OCI-M1 (cell line): ENCODE measurements around the gene SELENOO.

Experiments used
- DNase-seq: peaks from one replicate; lab custom pipeline; 2025; lab: John Stamatoyannopoulos, UW

The SELENOO gene

GRCh38 chr22:50185375-50186087 lies 15.3 kb upstream of the SELENOO start, which contains the start of gene TRABD:
Gene TRABD, plus strand, starts transcription at chr22:50185913. Its CDS starts 7,148 bp downstream, at chr22:50193061.
- peak; percentile 92 for DNase-seq

- no peak for DNase-seq
Measured at GRCh38 chr22:50186181-50186714, 14.6 kb upstream of the SELENOO start.

- DNase-seq, result peak; percentile 22
Measured at GRCh38 chr22:50186761-50187523, 13.9 kb upstream of the SELENOO start.

GRCh38 chr22:50188356-50188755 lies 12.5 kb upstream of the SELENOO start:
- DNase-seq, result no peak

DNA sequence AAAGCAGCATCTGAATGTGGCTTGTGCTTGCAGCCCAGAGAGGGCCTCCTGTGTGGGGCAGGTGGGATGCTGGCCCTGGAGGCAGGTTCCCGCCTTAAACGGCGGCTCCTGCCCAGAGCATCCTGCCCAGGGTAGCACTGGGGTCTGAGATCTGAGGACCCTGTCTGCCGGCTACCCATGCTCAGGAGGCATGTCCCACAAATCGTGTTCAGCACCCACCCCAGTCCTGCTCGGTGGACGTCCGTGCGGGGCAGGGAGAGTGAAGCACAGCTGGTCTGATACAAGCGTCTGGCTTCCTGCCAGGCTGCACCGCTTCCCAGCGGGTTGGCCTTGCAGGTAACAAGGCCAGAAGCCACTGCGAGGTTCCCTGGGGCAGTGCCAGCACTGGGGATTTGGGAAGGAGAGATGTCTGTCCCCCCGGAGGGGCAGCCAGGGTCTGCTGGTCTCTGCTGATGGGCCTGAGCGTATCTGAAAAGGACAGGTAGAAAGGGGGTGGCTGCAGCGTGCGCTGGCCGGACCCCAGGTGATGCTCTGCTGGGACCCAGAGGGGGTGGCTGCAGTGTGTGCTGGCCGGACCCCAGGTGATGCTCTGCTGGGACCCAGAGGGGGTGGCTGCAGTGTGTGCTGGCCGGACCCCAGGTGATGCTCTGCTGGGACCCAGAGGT lies 11.5 kb upstream of the SELENOO start:
- no peak for DNase-seq

- no peak for DNase-seq
Measured at GRCh38 chr22:50189849-50190181, 11.0 kb upstream of the SELENOO start.

- peak; percentile 92 for DNase-seq
Measured at GRCh38 chr22:50190182-50190940, 10.4 kb upstream of the SELENOO start.

DNA sequence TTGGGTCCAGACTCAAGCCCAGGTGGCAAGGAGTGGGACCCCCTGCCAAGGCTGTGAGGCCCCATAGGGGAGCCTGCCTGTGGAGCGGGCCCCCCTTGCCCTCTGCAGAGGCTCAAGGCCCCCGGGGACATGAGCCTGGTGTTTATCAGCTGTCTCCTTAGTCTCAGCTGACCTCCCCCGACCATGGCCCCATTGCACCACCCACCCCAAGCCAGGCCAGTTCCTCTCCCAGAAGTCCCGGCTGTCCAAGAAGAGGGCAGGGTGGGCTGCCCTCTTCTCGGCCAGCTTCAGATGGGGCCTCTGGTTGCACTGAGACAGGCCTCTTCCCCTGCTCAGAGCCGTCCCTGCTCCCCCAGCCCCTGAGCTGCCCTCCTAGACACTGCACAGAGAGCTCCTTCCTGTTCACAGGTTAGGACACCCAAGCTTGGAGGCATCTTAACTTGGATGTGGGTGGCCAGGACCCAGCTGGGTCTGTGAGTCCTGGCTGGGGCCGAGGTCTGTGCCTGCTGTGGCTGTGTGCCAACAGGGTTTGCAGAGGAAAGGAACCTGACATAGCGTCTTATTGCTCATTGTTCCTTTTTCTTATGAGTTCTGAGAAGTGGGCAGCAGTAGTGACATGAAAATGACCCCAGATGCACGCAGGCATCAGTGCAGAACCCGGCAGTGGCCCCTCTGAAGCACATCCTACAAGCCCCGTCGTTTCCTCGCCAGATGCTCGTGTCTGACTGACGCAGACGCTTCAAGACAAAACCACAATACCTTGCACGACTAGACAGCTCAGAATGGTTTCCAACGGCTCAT lies 9.7 kb upstream of the SELENOO start:
- peak; percentile 69 for DNase-seq

- no peak for DNase-seq
Measured at GRCh38 chr22:50192436-50193204, 8.2 kb upstream of the SELENOO start.

- no peak for DNase-seq
Measured at GRCh38 chr22:50193621-50194020, 7.2 kb upstream of the SELENOO start.

GRCh38 chr22:50194037-50194805 lies 6.6 kb upstream of the SELENOO start:
- DNase-seq, result no peak

GRCh38 chr22:50196256-50196655 lies 4.6 kb upstream of the SELENOO start:
- no peak for DNase-seq

- no peak for DNase-seq
Measured at GRCh38 chr22:50197000-50197800, 3.6 kb upstream of the SELENOO start.

DNA sequence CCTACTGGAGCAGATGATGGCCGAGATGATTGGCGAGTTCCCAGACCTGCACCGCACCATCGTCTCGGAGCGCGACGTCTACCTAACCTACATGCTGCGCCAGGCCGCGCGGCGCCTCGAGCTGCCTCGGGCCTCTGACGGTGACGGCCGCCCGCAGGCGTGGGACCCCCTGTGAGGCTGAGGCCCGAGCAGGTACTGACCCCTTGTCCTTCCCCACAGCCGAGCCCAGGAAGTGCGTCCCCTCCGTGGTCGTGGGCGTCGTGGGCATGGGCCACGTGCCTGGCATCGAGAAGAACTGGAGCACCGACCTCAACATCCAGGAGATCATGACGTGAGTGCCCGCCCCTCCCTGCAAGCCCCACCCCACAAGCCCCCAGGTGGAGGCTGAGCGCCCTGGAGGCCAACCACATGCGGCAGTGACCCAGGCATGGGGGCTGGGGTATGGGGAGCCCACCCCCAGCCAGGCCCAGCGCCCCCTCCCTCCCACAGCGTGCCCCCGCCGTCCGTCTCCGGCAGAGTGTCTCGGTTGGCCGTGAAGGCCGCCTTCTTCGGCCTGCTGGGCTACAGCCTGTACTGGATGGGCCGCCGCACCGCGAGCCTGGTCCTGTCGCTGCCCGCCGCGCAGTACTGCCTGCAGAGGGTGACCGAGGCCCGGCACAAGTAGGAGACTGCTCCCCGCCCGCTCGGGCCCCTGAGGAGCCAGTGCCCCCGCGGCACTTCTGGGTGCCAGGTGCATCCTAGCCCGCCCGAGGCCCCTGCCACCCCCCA lies 2.8 kb upstream of the SELENOO start:
- DNase-seq, result no peak

GRCh38 chr22:50198624-50199017 lies 2.2 kb upstream of the SELENOO start:
- DNase-seq, result no peak

DNA sequence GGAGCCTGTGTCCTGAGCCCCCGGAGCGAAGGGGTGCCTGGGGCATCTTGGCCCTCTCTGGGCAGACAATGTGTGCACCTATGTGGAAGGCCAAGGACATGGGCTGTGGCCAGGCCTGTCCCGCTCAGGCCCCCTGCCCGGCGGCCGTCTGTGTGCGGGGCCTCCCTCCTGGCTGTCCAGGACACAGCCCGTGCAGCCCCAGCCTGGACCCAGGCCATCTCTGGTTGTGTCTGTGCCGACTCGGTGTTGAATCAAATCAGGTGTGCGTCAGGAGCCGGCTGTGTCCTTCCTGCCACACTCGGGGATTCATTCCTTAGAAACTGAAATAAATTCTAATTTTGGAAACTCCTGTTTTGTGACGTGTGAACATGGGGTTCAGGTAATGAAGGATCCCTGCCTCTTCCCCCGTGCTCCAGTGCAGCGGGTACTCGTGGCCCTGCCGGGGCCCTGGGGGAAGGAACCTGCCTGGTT lies 1.5 kb upstream of the SELENOO start:
- no peak for DNase-seq

GRCh38 chr22:50199829-50200460 lies 866 bp upstream of the SELENOO start:
- peak; percentile 31 for DNase-seq
